ENCODE results near the gene RRAS.
A peak's percentile ranks its signal among the peaks of the same experiment; 100 is the strongest.
"Not testable (repeated sequence)": the region's sequence is repeated elsewhere in the genome, so short reads cannot be mapped to it uniquely, and the experiment has no call there.

The RRAS gene

DNA sequence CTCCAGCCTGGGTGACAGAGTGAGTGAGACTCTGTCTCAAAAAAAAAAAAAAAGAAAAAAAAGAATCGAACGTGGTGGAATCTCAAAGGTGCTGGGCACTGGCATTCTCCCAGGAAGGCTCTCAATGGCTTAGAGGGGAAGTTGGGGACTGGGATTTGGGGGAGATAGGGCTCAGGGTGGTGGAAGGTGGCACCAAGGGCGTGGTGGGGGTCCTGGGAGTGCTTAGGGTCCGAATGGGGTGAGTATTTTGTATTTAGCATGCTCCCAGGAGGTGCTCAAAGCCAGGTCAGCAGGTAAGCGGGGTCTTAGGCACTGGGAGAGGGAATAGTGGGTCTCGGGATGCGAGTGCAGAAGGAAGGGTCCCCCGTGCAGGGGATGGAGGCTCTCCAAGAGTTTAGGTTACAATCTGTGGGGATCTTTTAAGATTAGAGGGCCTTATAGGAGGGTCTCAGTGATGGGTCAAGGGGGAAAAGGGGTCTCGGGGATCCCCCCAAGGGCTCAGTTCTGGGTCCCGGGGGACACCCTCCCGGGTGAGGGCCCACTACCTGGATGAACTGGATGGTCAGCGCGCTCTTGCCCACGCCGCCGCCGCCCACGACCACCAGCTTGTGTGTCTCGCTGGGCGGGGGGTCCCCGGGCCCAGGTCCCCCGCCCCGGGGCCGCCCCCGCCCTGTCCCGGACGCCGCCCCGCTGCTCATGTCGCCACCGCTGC, 386 bp downstream of the RRAS start:
- no peaks in the 10 kb centered on the region for H3K9me3 ChIP-seq (ENCODE audit: control insufficient read depth, low read length)
- no peaks in the 10 kb centered on the region for H3K27me3 ChIP-seq (ENCODE audit: control insufficient read depth, insufficient read depth, low read length)
- H3K4me3 ChIP-seq (ENCODE audit: low read depth, low read length) = peak overlapping the region; percentile 97
- H3K4me2 ChIP-seq (ENCODE audit: low read length) = peak overlapping the region; percentile 94
- H3K4me1 ChIP-seq = peaks cover 28% of the 10 kb centered on the region
- H3K27ac ChIP-seq = peak overlapping the region; percentile 98
- no peaks in the 10 kb centered on the region for H3K36me3 ChIP-seq (ENCODE audit: control insufficient read depth, insufficient read depth, low read length)
- no peak overlapping the region for H3K9ac ChIP-seq
- H3K79me2 ChIP-seq = peaks cover 22% of the 10 kb centered on the region
- peak overlapping the region; percentile 57 for H2AFZ ChIP-seq
- TF ChIP-seq, protein P1, sequence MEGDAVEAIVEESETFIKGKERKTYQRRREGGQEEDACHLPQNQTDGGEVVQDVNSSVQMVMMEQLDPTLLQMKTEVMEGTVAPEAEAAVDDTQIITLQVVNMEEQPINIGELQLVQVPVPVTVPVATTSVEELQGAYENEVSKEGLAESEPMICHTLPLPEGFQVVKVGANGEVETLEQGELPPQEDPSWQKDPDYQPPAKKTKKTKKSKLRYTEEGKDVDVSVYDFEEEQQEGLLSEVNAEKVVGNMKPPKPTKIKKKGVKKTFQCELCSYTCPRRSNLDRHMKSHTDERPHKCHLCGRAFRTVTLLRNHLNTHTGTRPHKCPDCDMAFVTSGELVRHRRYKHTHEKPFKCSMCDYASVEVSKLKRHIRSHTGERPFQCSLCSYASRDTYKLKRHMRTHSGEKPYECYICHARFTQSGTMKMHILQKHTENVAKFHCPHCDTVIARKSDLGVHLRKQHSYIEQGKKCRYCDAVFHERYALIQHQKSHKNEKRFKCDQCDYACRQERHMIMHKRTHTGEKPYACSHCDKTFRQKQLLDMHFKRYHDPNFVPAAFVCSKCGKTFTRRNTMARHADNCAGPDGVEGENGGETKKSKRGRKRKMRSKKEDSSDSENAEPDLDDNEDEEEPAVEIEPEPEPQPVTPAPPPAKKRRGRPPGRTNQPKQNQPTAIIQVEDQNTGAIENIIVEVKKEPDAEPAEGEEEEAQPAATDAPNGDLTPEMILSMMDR (IDR thresholded peaks at IDR 0.05) = no peak

DNA sequence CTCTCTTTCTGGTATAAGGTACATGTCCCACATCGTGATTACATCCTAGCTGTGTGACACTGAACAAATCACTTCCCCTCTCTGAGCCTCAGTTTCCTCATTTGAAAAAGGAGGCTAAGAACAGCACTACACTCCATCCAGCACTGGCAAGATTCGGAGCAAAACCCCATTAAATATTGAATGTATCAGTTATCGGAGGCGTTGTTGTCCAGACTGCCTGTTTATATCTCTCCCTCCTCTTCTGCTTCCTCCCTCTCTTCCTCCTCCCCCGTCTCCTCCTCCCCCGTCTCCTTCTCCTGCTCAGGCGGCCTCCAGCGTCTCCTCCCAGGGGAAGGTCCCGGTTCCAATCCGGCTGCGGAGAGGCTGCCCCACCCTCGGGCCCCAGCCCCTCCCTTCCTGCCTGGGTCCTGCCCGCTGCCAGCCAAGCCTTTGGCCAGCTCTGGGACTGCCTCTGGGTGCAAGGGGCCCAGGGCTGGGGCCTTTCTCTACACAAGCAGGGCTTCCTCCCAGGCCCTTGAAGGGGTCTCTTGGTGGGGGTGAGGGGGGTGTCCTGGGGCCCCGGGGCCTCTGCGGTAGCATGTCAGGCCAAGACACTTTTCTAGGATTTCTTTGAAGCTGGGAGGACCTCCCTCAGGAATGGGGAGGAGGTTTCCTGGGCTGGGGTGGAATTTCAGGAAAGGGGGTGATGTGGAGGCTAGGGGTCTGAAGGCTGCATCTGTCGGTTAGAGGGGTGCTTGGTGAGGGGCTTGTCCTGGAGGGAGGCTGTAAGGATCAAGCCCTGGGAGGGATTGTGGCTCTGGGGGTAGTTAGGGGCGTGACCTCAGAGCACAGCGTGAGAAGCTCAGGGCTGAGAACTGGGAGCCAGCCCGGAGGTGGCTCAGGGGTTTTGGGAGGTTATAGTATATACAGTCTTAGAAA, 1.9 kb downstream of the RRAS start:
- Histone ChIP-seq H3K4me2 (ENCODE audit: low read length) (peak overlapping the region; percentile 47), H3K27me3 (ENCODE audit: control insufficient read depth, insufficient read depth, low read length) (no peaks in the 10 kb centered on the region), H3K9ac (no peak overlapping the region)

DNA sequence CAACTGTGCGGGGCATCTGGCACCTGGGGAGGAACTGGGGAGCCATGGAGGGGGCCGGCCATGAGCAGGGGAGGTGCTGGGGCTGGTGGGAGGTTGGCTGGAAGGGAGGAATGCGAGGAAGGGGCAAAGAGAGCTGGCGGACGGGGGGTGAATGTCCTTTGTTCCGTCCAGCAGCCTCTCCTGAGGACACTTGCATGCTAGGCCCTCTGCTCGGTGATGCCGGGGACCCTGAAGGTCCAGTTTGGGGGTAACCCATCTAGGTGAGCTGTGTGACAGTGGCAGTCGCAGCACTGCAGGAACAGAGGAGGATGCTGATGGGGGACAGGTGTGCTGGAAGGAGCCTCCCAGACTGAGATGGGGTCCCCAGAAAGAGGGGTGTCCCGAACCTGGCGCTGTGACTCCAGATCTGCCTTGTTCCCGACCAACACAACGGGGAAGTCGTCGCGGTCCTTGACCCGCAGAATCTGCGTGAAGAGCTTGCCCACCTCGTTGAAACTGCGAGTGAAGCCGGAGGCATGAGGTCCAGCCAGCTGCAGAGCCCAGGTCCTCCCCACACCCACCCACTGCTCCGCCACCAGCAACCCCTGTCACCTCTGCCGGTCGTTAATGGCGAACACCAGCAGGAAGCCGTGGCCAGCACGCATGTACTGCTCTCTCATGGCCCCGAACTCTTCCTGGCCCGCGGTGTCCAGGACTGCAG, 3.6 kb downstream of the RRAS start:
- Histone ChIP-seq H3K79me2 (no peaks in the 10 kb centered on the region), H2AFZ (no peak overlapping the region), H3K9ac (no peak overlapping the region), H3K27me3 (ENCODE audit: control insufficient read depth, insufficient read depth, low read length) (no peaks in the 10 kb centered on the region), H3K27ac (no peak overlapping the region), H3K4me3 (ENCODE audit: low read depth, low read length) (no peak overlapping the region), H3K9me3 (ENCODE audit: control insufficient read depth, low read length) (no peaks in the 10 kb centered on the region), H3K36me3 (ENCODE audit: control insufficient read depth, insufficient read depth, low read length) (no peaks in the 10 kb centered on the region), H3K4me1 (peaks cover 17% of the 10 kb centered on the region), H3K4me2 (ENCODE audit: low read length) (no peak overlapping the region)
- TF ChIP-seq, protein P1 (IDR thresholded peaks at IDR 0.05) = no peak

More for the DNA sequence above, 1.9 kb downstream of the RRAS start:
- TF ChIP-seq, protein P1 (IDR thresholded peaks at IDR 0.05) = no peak
- Histone ChIP-seq H3K27ac (peak overlapping the region; percentile 42), H3K36me3 (ENCODE audit: control insufficient read depth, insufficient read depth, low read length) (no peaks in the 10 kb centered on the region), H3K4me1 (peaks cover 17% of the 10 kb centered on the region), H3K79me2 (peaks cover 8% of the 10 kb centered on the region), H3K9me3 (ENCODE audit: control insufficient read depth, low read length) (no peaks in the 10 kb centered on the region), H2AFZ (peak overlapping the region; percentile 47), H3K4me3 (ENCODE audit: low read depth, low read length) (peak overlapping the region; percentile 20)

DNA sequence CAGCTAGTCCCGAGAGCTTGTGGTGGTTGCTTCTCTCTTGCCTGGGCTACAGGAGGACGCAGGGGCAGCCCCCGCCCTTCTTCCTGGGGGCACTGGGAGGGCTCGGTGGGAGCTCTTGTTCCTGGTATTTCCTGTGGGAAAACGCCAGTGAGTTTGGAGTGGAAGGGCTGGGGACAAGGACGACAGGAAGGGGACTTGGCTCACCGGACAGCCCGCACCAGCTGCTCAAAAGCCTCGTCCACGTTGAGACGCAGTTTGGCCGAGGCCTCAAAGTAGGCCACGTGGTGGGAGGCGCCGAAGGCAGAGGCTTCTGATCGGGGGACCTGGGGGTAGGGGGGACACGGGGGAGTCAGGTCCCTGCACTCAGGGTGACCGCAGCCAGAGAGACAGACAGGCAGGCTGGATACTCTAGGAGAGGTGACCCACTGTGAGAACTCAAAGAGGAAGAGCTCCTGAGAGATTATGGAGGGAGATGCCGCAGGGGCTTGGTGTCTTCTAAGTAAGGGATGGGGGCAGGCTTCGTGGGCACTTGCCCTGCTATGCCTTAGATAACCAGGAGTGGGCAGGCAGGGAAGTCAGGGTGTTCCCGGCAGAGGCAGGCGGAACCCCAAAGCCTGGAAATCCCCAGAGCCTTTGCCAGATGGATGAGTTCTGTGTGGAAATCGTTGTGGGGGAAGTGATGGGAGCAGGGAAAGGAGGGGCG, 4.3 kb downstream of the RRAS start:
- H3K4me1 ChIP-seq = peaks cover 15% of the 10 kb centered on the region
- H3K27me3 ChIP-seq (ENCODE audit: control insufficient read depth, insufficient read depth, low read length) = no peaks in the 10 kb centered on the region
- H3K9me3 ChIP-seq (ENCODE audit: control insufficient read depth, low read length) = no peaks in the 10 kb centered on the region
- H3K27ac ChIP-seq = no peak overlapping the region
- no peaks in the 10 kb centered on the region for H3K36me3 ChIP-seq (ENCODE audit: control insufficient read depth, insufficient read depth, low read length)
- no peak overlapping the region for H3K4me2 ChIP-seq (ENCODE audit: low read length)
- no peak overlapping the region for H3K9ac ChIP-seq
- H3K79me2 ChIP-seq = no peaks in the 10 kb centered on the region
- H3K4me3 ChIP-seq (ENCODE audit: low read depth, low read length) = no peak overlapping the region
- TF ChIP-seq, protein P1 (IDR thresholded peaks at IDR 0.05) = no peak
- no peak overlapping the region for H2AFZ ChIP-seq

DNA sequence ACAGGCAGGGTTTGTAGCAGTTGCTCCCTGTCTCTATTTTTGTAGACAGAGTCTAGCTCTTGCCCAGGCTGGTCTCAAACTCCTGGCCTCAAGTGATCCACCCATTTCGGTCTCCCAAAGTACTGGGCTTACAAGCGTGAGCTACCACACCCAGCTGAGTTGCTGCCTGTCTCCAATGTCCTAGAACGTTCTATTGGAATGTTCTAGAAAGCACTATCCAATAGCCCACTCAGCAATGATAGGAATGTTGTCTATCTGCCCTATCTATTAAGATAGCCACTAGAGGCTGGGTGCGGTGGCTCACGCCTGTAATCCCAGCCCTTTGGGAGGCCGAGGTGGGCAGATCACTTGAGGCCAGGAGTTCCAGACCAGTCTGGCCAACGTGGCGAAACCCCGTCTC, 6.7 kb downstream of the RRAS start:
- H3K27ac ChIP-seq; H3K9me3 ChIP-seq (ENCODE audit: control insufficient read depth, low read length); H3K4me2 ChIP-seq (ENCODE audit: low read length); H3K36me3 ChIP-seq (ENCODE audit: control insufficient read depth, insufficient read depth, low read length); H2AFZ ChIP-seq; H3K79me2 ChIP-seq; H3K4me1 ChIP-seq; H3K4me3 ChIP-seq (ENCODE audit: low read depth, low read length); H3K27me3 ChIP-seq (ENCODE audit: control insufficient read depth, insufficient read depth, low read length); H3K9ac ChIP-seq: not testable (repeated sequence)
